IPS-20b (cell line): Measurements from ENCODE around the gene PRDM2.
A peak's percentile ranks its signal among the peaks of the same experiment; 100 is the strongest.

ENCODE experiments used
- H3K27ac ChIP-seq: one replicate; pipeline ENCODE4 v1.5.1; 2013; ENCODE audit warnings: low read length
- H3K27me3 ChIP-seq: 2 replicates; pipeline ENCODE4 v1.6.1; 2013; ENCODE audit warnings: mild to moderate bottlenecking, low read length, inconsistent platforms; ENCODE audit not compliant: insufficient read depth
- H3K36me3 ChIP-seq: 2 replicates; pipeline ENCODE4 v1.6.1; 2013; ENCODE audit warnings: low read depth, mild to moderate bottlenecking, inconsistent platforms, low read length, moderate library complexity; ENCODE audit not compliant: insufficient read depth
- H3K4me1 ChIP-seq: 2 replicates; pipeline ENCODE4 v1.6.1; 2013; ENCODE audit warnings: mild to moderate bottlenecking, control low read depth, inconsistent platforms, low read length, moderate library complexity; ENCODE audit not compliant: insufficient read depth
- H3K4me3 ChIP-seq: 2 replicates; pipeline ENCODE4 v1.5.1; 2013; ENCODE audit warnings: mild to moderate bottlenecking, low read length, inconsistent platforms
- H3K9ac ChIP-seq: 2 replicates; pipeline ENCODE4 v1.6.1; 2013; ENCODE audit warnings: low read depth, mild to moderate bottlenecking, inconsistent platforms, low read length, moderate library complexity
- H3K9me3 ChIP-seq: 2 replicates; pipeline ENCODE4 v1.6.1; 2013; ENCODE audit warnings: mild to moderate bottlenecking, low read depth, low read length, inconsistent platforms; ENCODE audit not compliant: insufficient read depth

The PRDM2 gene

DNA sequence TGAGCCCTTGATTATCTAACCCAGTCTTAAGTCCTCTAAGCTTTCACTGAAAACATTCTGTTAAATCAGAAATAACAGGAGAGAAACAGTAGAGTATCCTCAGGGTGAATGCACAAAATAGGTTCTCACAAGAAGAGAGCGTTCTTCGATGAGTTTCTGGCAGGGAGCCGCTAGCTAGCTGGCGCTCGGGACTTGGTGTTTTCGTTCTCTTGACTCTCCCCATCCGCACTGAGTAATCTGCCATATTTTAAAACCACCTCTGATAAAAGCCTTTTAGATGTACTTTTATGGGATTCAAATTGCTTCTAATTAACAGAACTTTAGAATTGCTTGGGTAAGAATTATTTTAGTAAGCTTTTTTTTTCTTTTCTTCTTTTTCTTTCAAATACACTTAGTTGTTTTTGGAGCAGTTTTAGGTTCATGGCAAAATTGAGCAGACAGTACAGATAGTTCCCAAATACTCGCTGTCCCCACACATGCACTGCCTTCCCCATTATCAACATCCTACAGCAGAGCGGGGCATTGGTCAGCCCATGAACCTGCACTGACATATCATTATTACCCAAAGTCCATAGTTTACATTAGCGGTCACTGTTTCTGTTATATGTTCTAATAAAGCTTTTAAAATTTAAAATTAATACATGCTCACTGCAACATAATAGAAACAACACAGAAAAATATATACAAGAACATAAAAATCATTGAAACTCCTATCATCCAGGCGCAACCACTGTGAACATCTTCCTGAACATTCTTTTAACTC, 35.4 kb downstream of the PRDM2 start:
- Histone ChIP-seq H3K9me3 (no peaks in the 10 kb centered on the region), H3K36me3 (peaks cover 5% of the 10 kb centered on the region; the same call in 1 of the 2 replicates), H3K4me1 (no peaks in the 10 kb centered on the region), H3K27me3 (no peaks in the 10 kb centered on the region), H3K4me3 (no peak overlapping the region), H3K9ac (no peak overlapping the region), H3K27ac (no peak overlapping the region)

DNA sequence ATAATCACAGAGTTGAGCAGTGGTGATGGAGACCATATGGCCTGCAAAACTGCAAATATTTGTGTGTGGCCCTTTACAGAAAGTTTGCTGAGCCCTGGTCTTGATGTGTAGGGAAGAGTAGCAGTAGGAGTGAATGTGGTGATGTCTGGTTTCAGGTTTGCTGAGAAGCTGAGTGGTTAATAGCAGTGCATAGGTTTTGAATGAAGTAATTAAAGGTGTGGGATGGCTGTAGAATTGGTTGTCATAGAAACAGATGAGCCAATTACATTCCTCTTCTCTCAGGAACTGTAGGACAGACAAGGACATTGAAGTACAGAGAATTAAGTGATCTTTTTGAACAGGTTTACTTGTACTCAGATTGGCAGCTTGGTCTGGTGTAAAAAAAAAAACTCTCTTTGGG, 37.4 kb downstream of the PRDM2 start:
- H3K4me1 ChIP-seq, result no peaks in the 10 kb centered on the region
- H3K9ac ChIP-seq, result no peak overlapping the region
- no peaks in the 10 kb centered on the region; the same call in 1 of the 2 replicates for H3K36me3 ChIP-seq
- H3K4me3 ChIP-seq, result no peak overlapping the region
- H3K27ac ChIP-seq, result no peak overlapping the region
- no peaks in the 10 kb centered on the region for H3K27me3 ChIP-seq
- no peaks in the 10 kb centered on the region for H3K9me3 ChIP-seq

DNA sequence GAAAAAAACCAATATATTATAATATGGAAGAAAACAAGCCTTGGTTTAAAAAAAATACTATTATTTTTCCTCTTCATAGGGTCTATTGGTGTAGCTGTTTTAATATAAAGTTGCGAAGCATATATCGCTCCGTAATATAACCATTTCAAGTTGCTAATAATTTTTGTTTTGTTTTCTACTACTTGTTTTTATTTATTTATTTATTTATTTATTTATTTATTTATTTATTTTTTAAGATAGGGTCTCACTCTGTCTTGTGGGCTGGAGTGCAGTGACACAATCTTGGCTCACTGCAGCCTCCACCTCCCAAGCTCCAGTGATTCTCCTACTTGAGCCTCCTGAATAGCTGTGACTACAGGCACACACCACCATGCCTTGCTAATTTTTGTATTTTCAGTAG, 46.4 kb downstream of the PRDM2 start:
- H3K36me3 ChIP-seq, result no peaks in the 10 kb centered on the region; the same call in 1 of the 2 replicates
- no peak overlapping the region for H3K9ac ChIP-seq
- no peak overlapping the region for H3K4me3 ChIP-seq
- peaks cover 31% of the 10 kb centered on the region for H3K27me3 ChIP-seq
- H3K4me1 ChIP-seq, result peaks cover 3% of the 10 kb centered on the region; the same call in 1 of the 2 replicates
- H3K9me3 ChIP-seq, result no peaks in the 10 kb centered on the region
- H3K27ac ChIP-seq, result no peak overlapping the region

DNA sequence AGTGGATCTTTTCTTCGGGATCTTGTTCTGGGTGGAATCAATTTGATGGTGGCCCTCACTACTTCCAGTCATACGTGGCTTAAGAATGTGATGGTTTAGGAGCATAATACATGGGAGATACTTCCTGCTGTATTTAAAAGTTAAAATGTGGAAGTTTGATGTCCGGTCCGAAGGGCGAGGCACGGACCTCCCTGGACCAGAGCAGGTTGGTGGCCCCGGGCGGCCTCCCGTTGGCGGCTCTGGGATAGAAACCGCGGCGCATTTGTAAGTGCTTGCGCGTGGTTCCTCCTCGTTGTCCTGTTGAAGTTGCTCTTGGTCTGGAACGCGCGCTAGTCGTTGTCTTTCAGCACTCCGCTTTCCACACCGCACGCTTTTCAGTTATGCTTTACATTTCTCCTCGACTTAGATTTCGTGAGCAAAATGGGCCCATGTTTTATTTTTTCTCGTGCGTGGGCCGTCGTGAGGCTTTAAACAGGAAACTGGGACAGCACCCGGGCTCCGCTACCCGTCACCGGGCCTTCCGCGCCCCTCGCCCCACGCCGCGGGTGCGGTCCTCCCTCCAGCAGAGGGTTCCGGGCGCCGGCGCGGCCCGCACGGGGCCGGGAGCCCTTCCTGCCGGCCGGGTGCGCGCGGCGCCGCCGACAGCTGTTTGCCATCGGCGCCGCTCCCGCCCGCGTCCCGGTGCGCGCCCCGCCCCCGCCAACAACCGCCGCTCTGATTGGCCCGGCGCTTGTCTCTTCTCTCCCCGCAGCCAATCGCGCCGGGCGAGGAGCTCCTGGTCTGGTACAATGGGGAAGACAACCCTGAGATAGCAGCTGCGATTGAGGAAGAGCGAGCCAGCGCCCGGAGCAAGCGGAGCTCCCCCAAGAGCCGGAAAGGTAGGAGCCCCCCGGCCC, 48.9 kb downstream of the PRDM2 start:
- peaks cover 8% of the 10 kb centered on the region; the same call in 1 of the 2 replicates for H3K4me1 ChIP-seq
- H3K9me3 ChIP-seq, result no peaks in the 10 kb centered on the region
- H3K27ac ChIP-seq, result no peak overlapping the region
- H3K4me3 ChIP-seq, result peak overlapping the region; percentile 93
- H3K9ac ChIP-seq, result peak overlapping the region; percentile 79; the same call in 1 of the 2 replicates
- H3K27me3 ChIP-seq, result peaks cover 31% of the 10 kb centered on the region
- H3K36me3 ChIP-seq, result 0 out of 2 replicates have a peak, but pooled peaks cover 7% of the 10 kb centered on the region

GRCh38 chr1:13749543-13750341, 49.8 kb downstream of the PRDM2 start:
- H3K27me3 ChIP-seq, result peaks cover 31% of the 10 kb centered on the region
- peaks cover 8% of the 10 kb centered on the region; the same call in 1 of the 2 replicates for H3K4me1 ChIP-seq
- H3K36me3 ChIP-seq, result 0 out of 2 replicates have a peak, but pooled peaks cover 7% of the 10 kb centered on the region
- H3K4me3 ChIP-seq, result peak overlapping the region; percentile 75
- H3K9ac ChIP-seq, result peak overlapping the region; percentile 43; the same call in 1 of the 2 replicates
- H3K27ac ChIP-seq, result no peak overlapping the region
- no peaks in the 10 kb centered on the region for H3K9me3 ChIP-seq

- H3K4me3 ChIP-seq, result no peak overlapping the region
- 0 out of 2 replicates have a peak, but pooled peaks cover 7% of the 10 kb centered on the region for H3K36me3 ChIP-seq
- no peak overlapping the region for H3K9ac ChIP-seq
- H3K27ac ChIP-seq, result no peak overlapping the region
- H3K9me3 ChIP-seq, result no peaks in the 10 kb centered on the region
- H3K27me3 ChIP-seq, result peaks cover 31% of the 10 kb centered on the region
- H3K4me1 ChIP-seq, result peaks cover 8% of the 10 kb centered on the region; the same call in 1 of the 2 replicates
Observed at GRCh38 chr1:13751458-13751871, 51.5 kb downstream of the PRDM2 start.

GRCh38 chr1:13751985-13752384, 52.0 kb downstream of the PRDM2 start:
- no peak overlapping the region for H3K9ac ChIP-seq
- H3K27me3 ChIP-seq, result peaks cover 26% of the 10 kb centered on the region
- no peaks in the 10 kb centered on the region for H3K9me3 ChIP-seq
- H3K36me3 ChIP-seq, result 0 out of 2 replicates have a peak, but pooled peaks cover 7% of the 10 kb centered on the region
- H3K27ac ChIP-seq, result no peak overlapping the region
- H3K4me3 ChIP-seq, result no peak overlapping the region
- H3K4me1 ChIP-seq, result peaks cover 8% of the 10 kb centered on the region; the same call in 1 of the 2 replicates

GRCh38 chr1:13752852-13753251, 52.9 kb downstream of the PRDM2 start:
- Histone ChIP-seq H3K27me3 (peaks cover 18% of the 10 kb centered on the region), H3K36me3 (0 out of 2 replicates have a peak, but pooled peaks cover 7% of the 10 kb centered on the region), H3K4me1 (peaks cover 8% of the 10 kb centered on the region; the same call in 1 of the 2 replicates), H3K9ac (no peak overlapping the region), H3K4me3 (no peak overlapping the region), H3K9me3 (no peaks in the 10 kb centered on the region), H3K27ac (no peak overlapping the region)

- H3K9ac ChIP-seq, result no peak overlapping the region
- H3K27me3 ChIP-seq, result peaks cover 9% of the 10 kb centered on the region; the same call in 1 of the 2 replicates
- 0 out of 2 replicates have a peak, but pooled peaks cover 7% of the 10 kb centered on the region for H3K36me3 ChIP-seq
- H3K27ac ChIP-seq, result no peak overlapping the region
- H3K4me3 ChIP-seq, result no peak overlapping the region
- H3K9me3 ChIP-seq, result no peaks in the 10 kb centered on the region
- peaks cover 12% of the 10 kb centered on the region; the same call in 1 of the 2 replicates for H3K4me1 ChIP-seq
Observed at GRCh38 chr1:13753636-13754402, 53.8 kb downstream of the PRDM2 start.

GRCh38 chr1:13754510-13755103, 54.6 kb downstream of the PRDM2 start:
- Histone ChIP-seq H3K4me1 (peaks cover 19% of the 10 kb centered on the region), H3K4me3 (no peak overlapping the region), H3K36me3 (0 out of 2 replicates have a peak, but pooled peaks cover 7% of the 10 kb centered on the region), H3K27me3 (peaks cover 8% of the 10 kb centered on the region; the same call in 1 of the 2 replicates), H3K9me3 (no peaks in the 10 kb centered on the region), H3K27ac (no peak overlapping the region), H3K9ac (no peak overlapping the region)
